Medulla oblongata (tissue), 1 donor: ENCODE measurements around the gene SHC3.

Source experiments
- DNase-seq: peaks from one replicate; pipeline ENCODE4 v3.0.0-alpha.2; 2015; ENCODE audit errors: extremely low spot score

Gene SHC3

GRCh38 chr9:89022902-89023301 lies 155.7 kb downstream of the SHC3 start:
- no peak for DNase-seq

- no peak for DNase-seq
Observed at GRCh38 chr9:89022001-89022759, 156.4 kb downstream of the SHC3 start.

GRCh38 chr9:89021154-89021803 lies 157.3 kb downstream of the SHC3 start:
- peak; percentile 27 for DNase-seq

- DNase-seq = no peak
Observed at GRCh38 chr9:89020754-89021153, 157.9 kb downstream of the SHC3 start.

- DNase-seq = no peak
Observed at GRCh38 chr9:89015336-89015735, 163.3 kb downstream of the SHC3 start.

GRCh38 chr9:89014153-89014552 lies 164.5 kb downstream of the SHC3 start:
- DNase-seq = no peak

- DNase-seq = no peak
Observed at GRCh38 chr9:89013660-89014059, 165.0 kb downstream of the SHC3 start.

GRCh38 chr9:89012294-89013042 lies 166.2 kb downstream of the SHC3 start:
- DNase-seq = no peak

GRCh38 chr9:89011683-89012082 lies 166.9 kb downstream of the SHC3 start:
- no peak for DNase-seq

- DNase-seq = no peak
Observed at GRCh38 chr9:89010526-89011111, 168.0 kb downstream of the SHC3 start.

GRCh38 chr9:89010056-89010455 lies 168.6 kb downstream of the SHC3 start:
- no peak for DNase-seq

- no peak for DNase-seq
Observed at GRCh38 chr9:89009546-89009840, 169.1 kb downstream of the SHC3 start.

- no peak for DNase-seq
Observed at GRCh38 chr9:89008744-89009545, 169.7 kb downstream of the SHC3 start.

GRCh38 chr9:89008055-89008743 lies 170.4 kb downstream of the SHC3 start:
- DNase-seq = no peak

- DNase-seq = no peak
Observed at GRCh38 chr9:89006996-89007967, 171.3 kb downstream of the SHC3 start.

GRCh38 chr9:89006267-89006666 lies 172.4 kb downstream of the SHC3 start:
- DNase-seq = no peak

- DNase-seq = no peak
Observed at GRCh38 chr9:89005323-89005722, 173.3 kb downstream of the SHC3 start.

- no peak for DNase-seq
Observed at GRCh38 chr9:89002987-89003386, 175.6 kb downstream of the SHC3 start.

GRCh38 chr9:89001917-89002540 lies 176.6 kb downstream of the SHC3 start:
- no peak for DNase-seq
